Omental fat pad (tissue), 4 donors: ENCODE measurements around the gene SERPINA12. TPM values are rescaled to one million over a fixed set of nuclear protein-coding genes. Genes with fewer than 3 reads are reported as not detected.

Experiments
- ATAC-seq: fragments of 150-250 bp; one replicate; pipeline ENCODE4 v1.9.1; 2016; ENCODE audit warnings: mild to moderate bottlenecking, moderate library complexity; ENCODE audit not compliant: low FRiP score
- DNase-seq: peaks from one replicate; pipeline ENCODE4 v3.0.0-alpha.2; 2019; ENCODE audit warnings: low spot score
- CTCF ChIP-seq, 3 donors: fragments of 450-650 bp; IDR thresholded peaks; one replicate each; pipeline ENCODE4 v1.5.1; 2016 to 2017; ENCODE audit warnings: antibody characterized with exemption in 3 of 3, mild to moderate bottlenecking in 3 of 3, moderate library complexity in 2 of 3
- total RNA-seq, 4 donors: library from RNA; depleted of rRNA; stranded (reverse); fragments of >200 nt; gene quantifications; one replicate each; pipeline ENCODE4 v1.1.0, GENCODE V29; 2016

The SERPINA12 gene
- total RNA-seq, 4 donors from 2014 or later = not detected

GRCh38 chr14:94536836-94537235 lies 27.6 kb upstream of the SERPINA12 start:
- ATAC-seq = no peak

GRCh38 chr14:94535506-94535905 lies 26.2 kb upstream of the SERPINA12 start:
- no peak for TF ChIP-seq CTCF (IDR thresholded peaks at IDR 0.05)
- ATAC-seq (no peak), DNase-seq (no peak)

More at GRCh38 chr14:94536836-94537235, 27.6 kb upstream of the SERPINA12 start:
- TF ChIP-seq CTCF (IDR thresholded peaks at IDR 0.05) = no peak
- DNase-seq = no peak

- no peak for DNase-seq
Measured at GRCh38 chr14:94532447-94532846, 23.2 kb upstream of the SERPINA12 start.

GRCh38 chr14:94531187-94531586 lies 21.9 kb upstream of the SERPINA12 start:
- ATAC-seq = no peak
- TF ChIP-seq CTCF (IDR thresholded peaks at IDR 0.05) = no peak
- DNase-seq = no peak

More at GRCh38 chr14:94532447-94532846, 23.2 kb upstream of the SERPINA12 start:
- ATAC-seq = no peak
- TF ChIP-seq CTCF (IDR thresholded peaks at IDR 0.05) = no peak

- TF ChIP-seq CTCF (IDR thresholded peaks at IDR 0.05) = no peak
- ATAC-seq (no peak), DNase-seq (no peak)
Measured at GRCh38 chr14:94524093-94524492, 14.8 kb upstream of the SERPINA12 start.

GRCh38 chr14:94523265-94523664 lies 14.0 kb upstream of the SERPINA12 start:
- ATAC-seq (no peak), DNase-seq (no peak)
- TF ChIP-seq CTCF (IDR thresholded peaks at IDR 0.05) = no peak

- no peak for ATAC-seq
- no peak for DNase-seq
- TF ChIP-seq CTCF (IDR thresholded peaks at IDR 0.05) = no peak
Measured at GRCh38 chr14:94522115-94522724, 13.0 kb upstream of the SERPINA12 start.
